ENCODE measurements around the gene ZNF594.
A peak's percentile ranks its signal among the peaks of the same experiment; 100 is the strongest.
"Not testable (repeated sequence)": the region's sequence is repeated elsewhere in the genome, so short reads cannot be mapped to it uniquely, and the experiment has no call there.

The ZNF594 gene

DNA sequence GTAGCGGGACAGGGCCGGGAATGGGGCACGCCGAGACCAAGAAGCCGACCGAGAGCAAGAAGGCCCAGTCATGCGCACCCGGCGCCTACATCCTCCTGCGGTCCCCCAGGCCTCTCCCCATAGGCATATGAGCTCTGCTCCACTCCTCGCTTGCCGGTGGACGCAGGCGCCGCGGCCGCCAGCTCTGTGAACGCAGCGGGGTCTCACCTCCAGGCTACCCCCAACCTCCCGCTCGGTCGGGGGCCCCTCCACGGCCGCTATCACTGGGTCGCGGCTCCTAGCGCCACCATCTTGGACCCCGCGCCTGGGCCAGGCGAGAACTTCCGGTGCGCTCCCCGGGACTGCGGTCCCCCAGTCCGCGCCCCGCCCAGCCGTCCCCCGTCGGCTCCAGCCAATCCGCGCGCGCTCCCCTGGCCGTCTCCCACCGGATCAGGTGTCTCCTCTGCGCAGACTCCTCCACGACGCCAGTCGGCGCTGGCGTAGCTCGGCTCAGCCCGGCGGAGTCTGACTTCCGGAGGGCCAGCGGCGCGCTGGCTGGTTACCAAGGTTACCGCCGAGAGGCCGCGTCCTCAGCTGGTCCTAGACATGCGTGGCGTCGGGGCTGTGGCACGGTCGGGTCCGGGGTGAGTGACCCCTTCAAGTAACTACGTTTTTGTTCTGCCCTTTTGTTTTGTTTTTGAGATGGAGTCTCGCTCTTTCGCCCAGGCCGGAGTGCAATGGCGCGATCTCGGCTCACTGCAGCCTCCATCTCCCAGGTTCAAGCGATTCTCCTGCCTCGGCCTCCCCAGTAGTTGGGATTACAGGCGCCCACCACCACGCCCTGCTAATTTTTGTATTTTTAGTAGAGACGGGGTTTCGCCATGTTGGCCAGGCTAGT lies at the start of gene ZNF594:
Gene ZNF594 (minus strand): TSS at position 328 of the 877 bp plus-strand sequence. CDS start 7,612 bp downstream, outside the sequence.
- H3K4me3 ChIP-seq (ENCODE audit: low read depth, low read length) = peak within 1 kb of the TSS; percentile 85
- peaks cover 34% of the 10 kb centered on the region for H3K9me3 ChIP-seq (ENCODE audit: control insufficient read depth, insufficient read depth, low read depth, low read length)
- peak within 1 kb of the TSS; percentile 84 for H3K27ac ChIP-seq (ENCODE audit: low read depth, low read length)
- peaks cover 25% of the 10 kb centered on the region for H3K36me3 ChIP-seq (ENCODE audit: control insufficient read depth, insufficient read depth, low read length)
- H3K4me1 ChIP-seq (ENCODE audit: control insufficient read depth, insufficient read depth, low read length) = no peaks in the 10 kb centered on the region
- peak within 1 kb of the TSS; percentile 91 for H3K9ac ChIP-seq (ENCODE audit: low read length)
- H3K27me3 ChIP-seq (ENCODE audit: control insufficient read depth, insufficient read depth, low read length) = no peaks in the 10 kb centered on the region

DNA sequence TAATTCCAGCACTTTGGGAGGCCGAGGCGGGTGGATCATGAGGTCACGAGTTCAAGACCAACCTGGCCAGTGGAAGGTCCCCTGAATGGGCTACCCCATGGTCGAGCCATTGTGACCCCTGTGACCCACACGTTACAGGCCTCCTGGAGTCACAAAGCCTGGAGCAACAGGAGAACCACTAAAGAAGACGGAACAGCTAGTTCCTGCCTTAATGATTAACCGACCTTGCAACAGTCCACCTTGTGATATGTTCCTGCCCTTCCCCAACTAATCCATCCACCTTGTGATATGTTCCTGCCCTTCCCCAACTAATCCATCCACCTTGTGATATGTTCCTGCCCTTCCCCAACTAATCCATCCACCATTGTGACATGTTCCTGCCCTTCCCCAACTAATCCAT lies 48.1 kb upstream of the ZNF594 start:
- not testable (repeated sequence) for H3K27me3 ChIP-seq (ENCODE audit: control insufficient read depth, insufficient read depth, low read length); H3K4me1 ChIP-seq (ENCODE audit: control insufficient read depth, insufficient read depth, low read length); H3K9me3 ChIP-seq (ENCODE audit: control insufficient read depth, insufficient read depth, low read depth, low read length); H3K27ac ChIP-seq (ENCODE audit: low read depth, low read length); H3K9ac ChIP-seq (ENCODE audit: low read length); H3K36me3 ChIP-seq (ENCODE audit: control insufficient read depth, insufficient read depth, low read length); H3K4me3 ChIP-seq (ENCODE audit: low read depth, low read length)

DNA sequence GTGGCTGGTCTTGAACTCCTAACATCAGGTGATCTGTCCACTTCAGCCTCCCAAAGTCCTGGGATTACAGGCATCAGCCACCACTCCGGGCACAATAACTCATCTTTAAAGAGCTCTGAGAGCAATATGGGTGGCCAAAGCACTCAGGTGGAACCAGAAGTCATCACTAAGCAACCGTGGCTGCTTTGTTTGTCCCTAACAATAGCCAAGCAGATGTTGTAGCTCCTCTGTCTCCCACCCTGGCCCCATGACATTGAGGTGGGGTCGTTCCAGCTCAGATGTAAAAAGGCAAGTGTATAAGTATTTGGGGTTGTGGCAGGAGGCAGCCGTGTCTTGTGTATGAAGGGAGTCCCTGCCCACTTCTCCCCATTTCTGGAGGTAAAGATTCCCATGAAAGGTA lies 46.7 kb upstream of the ZNF594 start:
- no peak overlapping the region for H3K9ac ChIP-seq (ENCODE audit: low read length)
- H3K4me3 ChIP-seq (ENCODE audit: low read depth, low read length) = no peak overlapping the region
- no peaks in the 10 kb centered on the region for H3K36me3 ChIP-seq (ENCODE audit: control insufficient read depth, insufficient read depth, low read length)
- H3K9me3 ChIP-seq (ENCODE audit: control insufficient read depth, insufficient read depth, low read depth, low read length) = no peaks in the 10 kb centered on the region
- H3K4me1 ChIP-seq (ENCODE audit: control insufficient read depth, insufficient read depth, low read length) = no peaks in the 10 kb centered on the region
- H3K27ac ChIP-seq (ENCODE audit: low read depth, low read length) = no peak overlapping the region
- H3K27me3 ChIP-seq (ENCODE audit: control insufficient read depth, insufficient read depth, low read length) = no peaks in the 10 kb centered on the region; the same call in 1 of the 2 replicates

DNA sequence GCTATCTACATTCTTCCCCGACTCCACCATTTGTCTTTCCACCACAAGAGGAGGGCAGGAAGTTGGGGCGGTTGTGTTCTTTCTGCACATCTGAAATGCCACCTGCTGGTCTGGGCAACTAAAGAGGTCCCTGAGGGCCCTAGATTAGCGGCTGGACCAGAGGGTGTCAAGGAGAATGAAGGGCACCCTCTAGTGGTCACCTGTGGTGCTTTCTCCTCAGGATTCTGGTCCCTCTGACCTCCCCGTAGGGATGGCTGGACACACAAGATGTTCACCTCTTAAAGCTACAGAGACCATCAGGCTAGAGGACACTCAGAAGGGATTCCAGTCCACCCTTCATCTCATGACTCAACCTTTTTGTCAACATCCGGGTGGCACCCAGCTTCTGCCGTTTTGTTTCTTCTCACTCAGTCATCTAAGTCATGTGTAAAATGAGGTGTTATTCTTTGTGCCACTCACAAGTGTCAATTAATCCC lies 45.9 kb upstream of the ZNF594 start:
- Histone ChIP-seq H3K4me3 (ENCODE audit: low read depth, low read length) (no peak overlapping the region), H3K27ac (ENCODE audit: low read depth, low read length) (no peak overlapping the region), H3K4me1 (ENCODE audit: control insufficient read depth, insufficient read depth, low read length) (no peaks in the 10 kb centered on the region), H3K9ac (ENCODE audit: low read length) (no peak overlapping the region), H3K9me3 (ENCODE audit: control insufficient read depth, insufficient read depth, low read depth, low read length) (no peaks in the 10 kb centered on the region), H3K27me3 (ENCODE audit: control insufficient read depth, insufficient read depth, low read length) (no peaks in the 10 kb centered on the region; the same call in 1 of the 2 replicates), H3K36me3 (ENCODE audit: control insufficient read depth, insufficient read depth, low read length) (no peaks in the 10 kb centered on the region)

DNA sequence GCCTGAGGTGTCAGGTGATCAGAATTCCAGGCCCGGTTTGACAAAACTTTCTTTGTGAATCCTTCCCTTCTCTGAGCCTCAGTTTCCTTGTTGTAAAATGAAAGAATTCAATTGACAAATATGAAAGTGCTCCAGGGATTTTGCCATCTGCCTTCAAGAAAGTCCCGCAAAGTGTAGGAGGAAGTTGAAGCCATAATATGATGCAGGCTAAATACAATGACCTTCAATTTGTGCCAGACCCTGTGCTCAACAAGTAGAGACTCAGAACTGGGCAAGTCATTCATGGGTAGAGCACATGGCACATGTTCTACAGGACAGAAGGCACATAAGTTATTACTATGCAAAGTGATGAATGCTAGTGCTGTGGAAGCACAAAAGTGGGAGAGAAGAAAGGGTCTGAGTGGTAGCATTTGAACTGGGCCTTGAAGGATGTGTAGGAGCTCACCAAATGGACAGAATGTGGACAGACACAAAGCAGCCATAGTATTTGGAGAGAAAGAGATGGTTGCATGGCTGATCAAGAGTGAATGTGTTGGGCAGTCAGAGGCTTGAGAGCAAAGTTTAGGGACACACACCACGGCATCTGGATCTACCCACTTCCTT lies 45.4 kb upstream of the ZNF594 start:
- Histone ChIP-seq H3K4me3 (ENCODE audit: low read depth, low read length) (no peak overlapping the region), H3K27ac (ENCODE audit: low read depth, low read length) (no peak overlapping the region), H3K36me3 (ENCODE audit: control insufficient read depth, insufficient read depth, low read length) (no peaks in the 10 kb centered on the region), H3K4me1 (ENCODE audit: control insufficient read depth, insufficient read depth, low read length) (no peaks in the 10 kb centered on the region), H3K9me3 (ENCODE audit: control insufficient read depth, insufficient read depth, low read depth, low read length) (no peaks in the 10 kb centered on the region), H3K27me3 (ENCODE audit: control insufficient read depth, insufficient read depth, low read length) (no peaks in the 10 kb centered on the region; the same call in 1 of the 2 replicates), H3K9ac (ENCODE audit: low read length) (no peak overlapping the region)

DNA sequence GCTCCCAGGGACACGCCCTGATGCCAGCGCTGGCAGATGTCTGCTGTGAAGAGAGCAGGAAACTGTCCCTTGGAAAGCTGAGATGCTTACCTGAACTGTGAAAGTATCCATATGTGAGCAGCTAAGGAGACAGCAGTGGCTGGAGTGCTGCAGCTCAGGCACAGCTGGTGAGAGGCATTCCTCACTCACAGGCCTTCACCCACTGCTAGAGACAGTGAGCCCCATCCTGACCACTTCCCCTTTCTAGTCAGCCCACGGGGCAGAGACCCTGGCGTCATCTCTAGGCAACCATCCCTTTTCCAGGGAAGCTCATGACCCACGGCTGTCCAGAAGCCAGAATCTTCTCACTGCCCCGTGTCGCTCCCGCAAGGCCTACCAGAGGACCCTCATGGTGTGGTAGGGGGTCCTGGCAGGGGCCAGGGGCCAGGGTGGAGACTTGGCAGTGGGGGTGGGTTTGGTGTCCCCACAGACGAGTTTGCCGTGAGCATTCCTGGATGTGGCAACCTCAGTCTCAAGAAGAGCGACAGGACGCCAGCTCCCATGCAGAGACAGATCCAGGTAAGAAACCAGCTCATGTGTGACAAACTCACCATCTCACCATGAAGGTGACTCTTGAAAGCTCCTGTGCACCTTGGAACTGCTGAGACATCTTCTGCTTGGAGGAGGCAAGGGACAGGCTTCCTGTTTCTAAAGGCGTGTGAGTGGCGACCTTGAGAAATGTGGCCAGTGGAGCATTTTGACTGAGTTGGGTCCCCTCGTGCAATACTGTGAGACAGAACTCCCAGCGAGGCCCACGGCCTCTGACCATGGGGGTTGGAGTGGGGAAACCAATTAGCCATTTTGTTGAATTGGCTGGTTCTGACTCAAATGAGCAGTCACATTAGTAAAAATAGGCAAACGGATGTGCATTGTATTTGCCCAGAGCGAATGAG lies 43.2 kb upstream of the ZNF594 start, which contains the start of gene SCIMP:
Gene SCIMP (minus strand): TSS at position 216 of the 932 bp plus-strand sequence. CDS start 105 bp downstream, at position 111.
- H3K27me3 ChIP-seq (ENCODE audit: control insufficient read depth, insufficient read depth, low read length) = no peaks in the 10 kb centered on the region
- no peak within 1 kb of the TSS for H3K9ac ChIP-seq (ENCODE audit: low read length)

DNA sequence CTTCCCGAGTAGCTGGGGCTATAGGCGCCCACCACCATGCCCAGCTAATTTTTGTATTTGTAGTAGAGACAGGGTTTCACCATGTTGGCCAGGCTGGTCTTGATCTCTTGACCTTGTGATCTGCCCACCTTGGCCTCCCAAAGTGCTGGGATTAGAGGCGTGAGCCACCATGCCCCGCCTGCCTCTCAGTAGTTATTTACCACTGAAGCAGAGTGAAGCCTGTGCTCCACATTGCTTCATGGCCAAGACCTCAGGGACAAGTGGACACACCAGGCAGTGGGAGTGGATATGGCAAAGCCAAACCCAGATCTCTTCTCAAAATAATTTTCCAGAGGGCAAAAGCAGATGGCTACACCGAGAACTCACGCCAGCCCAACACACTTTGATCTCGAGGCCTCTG lies 41.8 kb upstream of the ZNF594 start:
- H3K27ac ChIP-seq (ENCODE audit: low read depth, low read length); H3K27me3 ChIP-seq (ENCODE audit: control insufficient read depth, insufficient read depth, low read length); H3K9ac ChIP-seq (ENCODE audit: low read length); H3K36me3 ChIP-seq (ENCODE audit: control insufficient read depth, insufficient read depth, low read length); H3K4me3 ChIP-seq (ENCODE audit: low read depth, low read length); H3K9me3 ChIP-seq (ENCODE audit: control insufficient read depth, insufficient read depth, low read depth, low read length); H3K4me1 ChIP-seq (ENCODE audit: control insufficient read depth, insufficient read depth, low read length): not testable (repeated sequence)

More for the DNA sequence above, 43.2 kb upstream of the ZNF594 start, which contains the start of gene SCIMP:
- Histone ChIP-seq H3K4me3 (ENCODE audit: low read depth, low read length) (no peak within 1 kb of the TSS), H3K36me3 (ENCODE audit: control insufficient read depth, insufficient read depth, low read length) (no peaks in the 10 kb centered on the region), H3K27ac (ENCODE audit: low read depth, low read length) (no peak within 1 kb of the TSS), H3K4me1 (ENCODE audit: control insufficient read depth, insufficient read depth, low read length) (no peaks in the 10 kb centered on the region), H3K9me3 (ENCODE audit: control insufficient read depth, insufficient read depth, low read depth, low read length) (no peaks in the 10 kb centered on the region)

DNA sequence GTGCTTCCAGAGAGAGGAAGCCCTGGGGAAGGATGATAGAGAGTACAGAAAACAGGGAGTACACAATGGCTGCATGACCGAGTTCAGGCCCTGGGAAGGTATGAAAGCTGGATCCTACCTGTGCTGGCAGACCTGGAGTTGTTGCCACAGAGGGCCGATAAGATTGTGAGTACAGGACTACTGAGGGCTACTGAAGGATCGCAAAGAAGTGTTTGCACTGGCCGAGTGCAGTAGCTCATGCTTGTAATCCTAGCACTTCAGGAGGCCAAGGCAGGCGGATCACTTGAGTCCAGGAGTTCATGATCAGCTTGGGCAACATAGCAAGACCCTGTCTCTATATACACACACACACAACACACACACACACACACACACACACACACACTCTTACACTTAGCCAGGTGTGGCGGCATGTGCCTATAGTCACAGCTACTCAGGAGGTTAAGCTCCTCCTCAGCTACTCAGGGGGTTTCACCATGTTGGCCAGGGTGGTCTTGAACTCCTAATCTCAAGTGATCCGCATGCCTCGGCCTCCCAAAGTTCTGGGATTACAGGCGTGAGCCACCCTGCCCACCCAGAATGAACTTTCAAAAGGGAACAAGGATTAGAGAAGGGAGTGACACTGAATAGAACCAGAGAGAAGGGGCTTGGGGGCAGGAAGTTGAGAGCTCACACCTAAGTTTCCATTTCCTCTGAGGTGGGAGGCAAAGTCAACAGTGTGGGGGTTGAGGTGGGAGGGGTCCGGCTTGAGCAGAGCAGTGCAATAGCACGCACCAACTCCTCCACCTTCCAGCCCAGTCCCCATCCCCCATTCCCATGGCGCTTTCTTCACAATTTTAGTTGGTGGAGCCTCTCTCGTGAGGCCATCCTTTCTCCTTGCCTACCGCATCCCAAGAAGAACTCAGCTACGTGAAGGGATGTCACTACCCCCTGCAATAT lies 35.5 kb upstream of the ZNF594 start:
- H3K4me1 ChIP-seq (ENCODE audit: control insufficient read depth, insufficient read depth, low read length) = no peaks in the 10 kb centered on the region; the same call in 1 of the 2 replicates
- no peak overlapping the region for H3K4me3 ChIP-seq (ENCODE audit: low read depth, low read length)
- H3K27me3 ChIP-seq (ENCODE audit: control insufficient read depth, insufficient read depth, low read length) = no peaks in the 10 kb centered on the region
- H3K27ac ChIP-seq (ENCODE audit: low read depth, low read length) = no peak overlapping the region
- H3K9ac ChIP-seq (ENCODE audit: low read length) = no peak overlapping the region
- H3K36me3 ChIP-seq (ENCODE audit: control insufficient read depth, insufficient read depth, low read length) = no peaks in the 10 kb centered on the region
- no peaks in the 10 kb centered on the region for H3K9me3 ChIP-seq (ENCODE audit: control insufficient read depth, insufficient read depth, low read depth, low read length)

DNA sequence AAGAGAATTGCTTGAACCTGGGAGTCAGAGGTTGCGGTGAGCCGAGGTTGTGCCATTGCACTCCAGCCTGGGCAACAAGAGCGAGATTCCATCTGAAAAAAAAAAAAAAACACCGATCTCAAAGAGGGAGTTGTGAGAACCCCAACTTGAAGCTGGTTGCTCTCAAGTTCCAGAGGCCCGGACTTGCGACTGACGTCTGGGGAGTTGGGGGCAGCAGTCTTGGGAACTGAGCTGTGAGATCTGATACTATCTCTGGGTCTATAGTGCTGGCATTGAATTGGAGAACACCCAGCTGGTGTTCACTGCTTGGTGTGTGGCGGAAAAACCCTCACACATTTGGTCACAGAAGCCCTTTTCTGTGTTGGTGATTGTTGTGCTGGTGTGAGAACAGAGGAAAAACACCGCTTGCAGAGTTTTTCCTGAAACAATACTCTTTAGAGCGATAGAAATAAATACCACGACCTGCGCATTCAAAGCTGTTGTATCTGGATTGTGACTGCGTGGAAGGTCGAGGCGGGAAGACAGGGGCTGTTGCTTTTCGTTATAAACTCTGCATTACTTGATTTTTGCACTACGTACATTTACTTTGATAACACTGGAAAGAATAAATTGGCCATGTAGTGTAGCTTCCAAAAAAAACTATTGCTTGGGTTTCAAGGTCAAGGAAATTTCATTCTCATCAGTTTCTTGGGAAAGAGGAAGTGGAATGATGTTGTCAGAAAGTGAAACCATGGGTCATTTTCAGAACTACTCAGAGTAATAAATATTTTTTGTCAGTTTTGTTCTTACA lies 34.2 kb upstream of the ZNF594 start:
- H3K27ac ChIP-seq (ENCODE audit: low read depth, low read length) = no peak overlapping the region
- H3K9me3 ChIP-seq (ENCODE audit: control insufficient read depth, insufficient read depth, low read depth, low read length) = no peaks in the 10 kb centered on the region
- no peaks in the 10 kb centered on the region; the same call in 1 of the 2 replicates for H3K4me1 ChIP-seq (ENCODE audit: control insufficient read depth, insufficient read depth, low read length)
- H3K4me3 ChIP-seq (ENCODE audit: low read depth, low read length) = no peak overlapping the region
- H3K27me3 ChIP-seq (ENCODE audit: control insufficient read depth, insufficient read depth, low read length) = no peaks in the 10 kb centered on the region
- no peaks in the 10 kb centered on the region for H3K36me3 ChIP-seq (ENCODE audit: control insufficient read depth, insufficient read depth, low read length)
- H3K9ac ChIP-seq (ENCODE audit: low read length) = no peak overlapping the region

Data from HUES6 (cell line).